H7 (cell line): ENCODE results near the gene CD22. TPM values are rescaled to one million over a fixed set of nuclear protein-coding genes. Genes with fewer than 3 reads are reported as not detected.
A peak's percentile ranks its signal among the peaks of the same experiment; 100 is the strongest.
"Not testable (repeated sequence)": the region's sequence is repeated elsewhere in the genome, so short reads cannot be mapped to it uniquely, and the experiment has no call there.

Experiments used
- DNase-seq: peaks from one replicate; pipeline ENCODE4 v3.0.0; 2012
- H3K27me3 ChIP-seq: 2 replicates; pipeline ENCODE4 v1.6.0; 2011; ENCODE audit warnings: mild to moderate bottlenecking, low read length; ENCODE audit not compliant: control insufficient read depth, insufficient read depth
- H3K36me3 ChIP-seq: replicated peaks from 2 replicates; pipeline ENCODE4 v1.5.1; 2011; ENCODE audit warnings: low read length; ENCODE audit not compliant: control insufficient read depth, insufficient read depth
- H3K4me3 ChIP-seq: 2 replicates; pipeline ENCODE4 v1.5.1; 2011; ENCODE audit warnings: low read depth, mild to moderate bottlenecking, control low read depth, low read length, moderate library complexity; ENCODE audit not compliant: insufficient read depth
- total RNA-seq: library from RNA; depleted of rRNA; stranded (reverse); fragments of >200 nt; shearing (Covaris generic); gene quantifications from 2 replicates; pipeline ENCODE4 v1.2.3, GENCODE V29; 2014; rRNA removed

CD22 gene
- total RNA-seq = 0.44 TPM in 1 of 2 replicates, not detected in the other

- Histone ChIP-seq H3K36me3 (no peaks in the 10 kb centered on the region), H3K4me3 (no peak within 1 kb of the TSS), H3K27me3 (no peaks in the 10 kb centered on the region)
- DNase-seq = peak; percentile 36
Measured at GRCh38 chr19:35328851-35329285, at the start of gene CD22. CD22 (plus strand) TSS chr19:35329187; CDS start chr19:35332041, 2,854 bp downstream.

GRCh38 chr19:35279374-35279773 lies 49.6 kb upstream of the CD22 start:
- Histone ChIP-seq H3K27me3 (0 out of 2 replicates have a peak, but pooled peaks cover 3% of the 10 kb centered on the region), H3K4me3 (no peak overlapping the region), H3K36me3 (peaks cover 3% of the 10 kb centered on the region)
- peak; percentile 54 for DNase-seq

GRCh38 chr19:35279985-35280821 lies 48.8 kb upstream of the CD22 start:
- Histone ChIP-seq H3K36me3 (peaks cover 1% of the 10 kb centered on the region; the same call in 1 of the 2 replicates), H3K4me3 (no peak overlapping the region)

DNA sequence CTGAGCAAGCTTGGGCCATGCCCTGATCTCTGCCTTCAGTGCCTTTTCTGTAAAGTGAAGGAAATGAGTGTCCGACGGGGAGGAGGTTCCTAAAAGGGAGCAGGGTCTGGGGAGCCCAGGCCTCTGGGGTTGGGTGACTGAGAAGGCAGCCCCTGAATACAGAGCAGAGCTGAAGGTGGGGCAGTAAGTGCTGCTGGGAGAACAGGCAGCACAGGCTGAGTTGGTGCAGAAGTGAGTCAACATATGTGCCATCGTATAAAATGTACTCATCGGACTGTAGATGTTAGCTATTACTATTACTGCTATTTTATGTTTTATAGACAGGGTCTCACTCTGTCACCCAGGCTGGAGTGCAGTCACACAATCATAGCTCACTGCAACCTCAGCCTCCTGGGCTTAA lies 47.7 kb upstream of the CD22 start:
- peaks cover 1% of the 10 kb centered on the region; the same call in 1 of the 2 replicates for H3K36me3 ChIP-seq
- H3K4me3 ChIP-seq = no peak overlapping the region
- H3K27me3 ChIP-seq = 0 out of 2 replicates have a peak, but pooled peaks cover 3% of the 10 kb centered on the region
- DNase-seq = no peak

More at GRCh38 chr19:35279985-35280821, 48.8 kb upstream of the CD22 start:
- H3K27me3 ChIP-seq = 0 out of 2 replicates have a peak, but pooled peaks cover 3% of the 10 kb centered on the region
- peak; percentile 54 for DNase-seq

DNA sequence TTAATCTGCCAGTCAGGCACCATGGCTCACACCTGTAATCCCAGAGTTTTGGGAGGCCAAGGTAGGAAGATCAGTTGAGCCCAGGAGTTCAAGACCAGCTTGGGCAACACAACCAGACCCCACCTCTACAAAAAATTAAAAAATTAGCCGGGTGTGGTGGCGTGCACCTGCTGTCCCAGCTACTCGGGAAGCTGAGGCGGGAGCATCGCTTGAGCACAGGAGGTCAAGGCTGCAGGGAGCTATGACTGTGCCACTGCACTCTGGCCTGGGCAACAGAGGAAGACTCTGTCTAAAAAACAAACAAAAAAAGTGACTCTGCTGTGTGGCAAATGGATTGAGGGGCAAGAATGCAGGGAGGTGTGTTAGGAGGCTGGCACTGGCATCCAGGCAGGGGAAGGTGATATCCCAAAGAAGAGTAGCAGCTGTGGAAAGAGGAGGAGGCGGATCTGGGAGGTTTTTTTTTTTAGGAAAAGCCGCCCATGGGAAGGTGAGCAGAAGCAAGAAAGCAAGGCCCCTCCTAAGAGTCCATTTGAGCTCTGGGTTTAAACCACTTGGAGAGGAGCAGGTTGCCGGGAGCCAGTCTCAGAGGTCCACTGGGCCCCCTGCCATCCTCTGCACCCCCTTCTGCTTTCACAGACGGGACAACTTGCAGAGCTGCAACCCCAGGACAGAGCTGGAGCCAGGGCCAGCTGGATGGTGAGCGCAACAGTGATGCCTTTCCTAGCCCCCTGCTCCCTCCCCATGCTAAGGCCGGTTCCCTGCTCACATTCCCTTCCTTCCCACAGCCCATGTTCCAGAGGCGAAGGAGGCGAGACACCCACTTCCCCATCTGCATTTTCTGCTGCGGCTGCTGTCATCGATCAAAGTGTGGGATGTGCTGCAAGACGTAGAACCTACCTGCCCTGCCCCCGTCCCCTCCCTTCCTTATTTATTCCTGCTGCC lies 44.6 kb upstream of the CD22 start:
- Histone ChIP-seq H3K27me3 (0 out of 2 replicates have a peak, but pooled peaks cover 3% of the 10 kb centered on the region), H3K36me3 (no peaks in the 10 kb centered on the region), H3K4me3 (no peak overlapping the region)
- peak; percentile 68 for DNase-seq

GRCh38 chr19:35285095-35285449 lies 43.9 kb upstream of the CD22 start:
- Histone ChIP-seq H3K36me3 (no peaks in the 10 kb centered on the region), H3K27me3 (0 out of 2 replicates have a peak, but pooled peaks cover 3% of the 10 kb centered on the region), H3K4me3 (no peak overlapping the region)
- no peak for DNase-seq

- H3K27me3 ChIP-seq, H3K4me3 ChIP-seq, H3K36me3 ChIP-seq, DNase-seq: not testable (repeated sequence)
Measured at GRCh38 chr19:35285465-35285864, 43.5 kb upstream of the CD22 start.

DNA sequence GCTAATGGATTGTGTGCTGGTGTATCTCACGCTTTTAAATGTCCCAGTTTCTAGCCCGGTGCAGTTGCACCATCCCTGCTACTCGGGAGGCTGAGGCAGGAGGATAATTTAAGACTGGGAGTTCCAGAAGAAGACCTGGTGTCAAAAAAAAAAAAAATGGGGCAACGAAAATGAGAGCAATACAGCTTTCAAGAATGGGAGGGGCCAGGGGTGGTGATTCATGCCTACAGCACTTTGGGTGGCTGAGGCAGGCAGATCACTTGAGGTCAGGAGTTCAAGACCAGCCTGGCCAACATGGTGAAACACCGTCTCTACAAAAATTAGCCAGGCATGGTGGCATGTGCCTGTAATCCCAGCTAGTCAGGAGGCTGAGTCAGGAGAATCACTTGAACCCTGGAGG lies 42.9 kb upstream of the CD22 start:
- DNase-seq, H3K27me3 ChIP-seq, H3K36me3 ChIP-seq, H3K4me3 ChIP-seq: not testable (repeated sequence)

DNA sequence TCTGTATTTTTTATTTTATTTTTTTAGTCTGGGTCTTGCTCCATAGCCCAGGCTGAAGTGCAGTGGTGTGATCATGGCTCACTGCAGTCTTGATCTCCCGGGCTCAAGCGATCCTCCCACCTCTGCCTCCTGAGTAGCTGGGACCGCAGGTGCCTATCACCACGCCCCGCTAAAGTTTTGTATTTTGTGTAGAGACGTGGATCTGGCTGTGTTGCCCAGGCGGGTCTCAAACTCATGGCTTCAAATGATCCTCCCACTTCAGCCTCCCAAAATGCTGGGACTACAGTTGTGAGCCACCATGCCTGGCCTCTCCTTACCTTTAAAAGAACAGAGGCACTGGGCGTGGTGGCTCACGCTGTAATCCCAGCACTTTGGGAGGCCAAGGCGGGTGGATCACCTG lies 41.3 kb upstream of the CD22 start:
- no peak for DNase-seq
- Histone ChIP-seq H3K27me3 (no peaks in the 10 kb centered on the region), H3K36me3 (no peaks in the 10 kb centered on the region), H3K4me3 (no peak overlapping the region)

DNA sequence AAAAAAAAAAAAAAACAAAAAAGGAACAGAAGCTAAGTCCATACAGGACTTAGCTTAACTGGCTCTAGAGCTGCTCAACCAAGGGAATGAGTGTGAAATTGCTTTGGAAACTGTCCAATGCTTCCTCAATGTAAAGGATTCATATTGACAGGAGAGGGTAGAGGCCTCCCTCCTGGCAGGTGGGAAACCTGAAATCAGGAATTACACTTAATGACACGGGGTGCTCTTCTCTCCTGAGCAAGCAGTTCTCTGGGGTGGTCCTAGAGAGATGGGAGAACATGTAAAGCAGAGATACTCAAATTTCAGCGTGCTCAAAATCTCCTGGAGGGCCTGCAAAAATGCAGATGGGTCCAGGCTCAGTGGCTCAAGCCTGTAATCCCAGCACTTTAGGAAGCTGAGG lies 40.7 kb upstream of the CD22 start:
- no peak overlapping the region for H3K4me3 ChIP-seq
- no peak for DNase-seq
- H3K36me3 ChIP-seq = no peaks in the 10 kb centered on the region
- no peaks in the 10 kb centered on the region for H3K27me3 ChIP-seq

DNA sequence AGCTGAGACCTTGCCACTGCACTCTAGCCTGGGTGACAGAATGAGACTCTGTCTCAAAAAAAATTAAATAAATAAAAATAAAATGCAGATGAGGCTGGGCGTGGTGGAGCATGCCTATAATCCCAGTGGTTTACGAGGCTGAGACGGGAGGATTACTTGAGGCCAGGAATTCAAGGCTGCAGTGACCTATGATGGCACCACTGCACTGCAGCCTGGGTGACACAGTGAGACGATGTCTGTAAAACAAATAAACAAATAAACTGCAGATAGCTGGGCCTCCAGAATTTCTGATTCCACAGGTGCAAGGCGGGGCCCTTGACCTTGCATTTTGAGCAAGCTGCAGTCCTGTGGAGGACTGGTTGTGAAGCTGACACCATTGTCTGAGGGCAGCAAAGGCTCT lies 40.1 kb upstream of the CD22 start:
- no peaks in the 10 kb centered on the region for H3K27me3 ChIP-seq
- no peaks in the 10 kb centered on the region for H3K36me3 ChIP-seq
- no peak overlapping the region for H3K4me3 ChIP-seq
- no peak for DNase-seq

- no peak overlapping the region for H3K4me3 ChIP-seq
- H3K36me3 ChIP-seq = no peaks in the 10 kb centered on the region
- peak; percentile 62 for DNase-seq
- no peaks in the 10 kb centered on the region for H3K27me3 ChIP-seq
Measured at GRCh38 chr19:35290381-35291127, 38.4 kb upstream of the CD22 start.

- H3K4me3 ChIP-seq = no peak overlapping the region
- DNase-seq = peak; percentile 48
Measured at GRCh38 chr19:35291259-35291658, 37.7 kb upstream of the CD22 start.

GRCh38 chr19:35291916-35292315 lies 37.1 kb upstream of the CD22 start, which contains the start of gene MAG:
MAG (plus strand) TSS chr19:35292161; CDS start chr19:35295409, 3,248 bp downstream.
- H3K27me3 ChIP-seq = no peaks in the 10 kb centered on the region
- DNase-seq = peak; percentile 62
- H3K36me3 ChIP-seq = no peaks in the 10 kb centered on the region
- H3K4me3 ChIP-seq = no peak within 1 kb of the TSS

More at GRCh38 chr19:35291259-35291658, 37.7 kb upstream of the CD22 start:
- Histone ChIP-seq H3K27me3 (no peaks in the 10 kb centered on the region), H3K36me3 (no peaks in the 10 kb centered on the region)
